Bronchial epithelial cell (primary cell): Measurements from ENCODE around the gene FBXO36. TPM values are rescaled to one million over a fixed set of nuclear protein-coding genes. Genes with fewer than 3 reads are reported as not detected.

Experiments
- DNase-seq: peaks from one replicate; pipeline ENCODE4 v3.0.0-alpha.2; 2010; ENCODE audit warnings: low read depth
- FAIRE-seq: peaks from 2 replicates; lab custom pipeline; 2011; peaks lifted over from hg19 to GRCh38; lab: Jason Lieb, UNC
- H3K27me3 ChIP-seq: 2 replicates; pipeline ENCODE4 v1.5.1; 2011; ENCODE audit warnings: low read length; ENCODE audit not compliant: control insufficient read depth, insufficient read depth
- H3K36me3 ChIP-seq: 2 replicates; pipeline ENCODE4 v1.5.1; 2011; ENCODE audit warnings: low read length; ENCODE audit not compliant: control insufficient read depth, insufficient read depth
- H3K4me3 ChIP-seq: 2 replicates; pipeline ENCODE4 v1.5.1; 2011; ENCODE audit warnings: mild to moderate bottlenecking, low read depth, low read length, control low read depth
- CTCF ChIP-seq: IDR thresholded peaks from 2 replicates; pipeline ENCODE4 v1.5.1; 2011; ENCODE audit warnings: mild to moderate bottlenecking, moderate library complexity, low read length, control low read depth, inconsistent platforms; ENCODE audit not compliant: insufficient read depth, severe bottlenecking
- total RNA-seq: library from RNA; depleted of rRNA; stranded (reverse); fragments of >200 nt; gene quantifications from 2 replicates; pipeline ENCODE4 v1.2.1, GENCODE V29; 2014

Gene FBXO36
- 3.4 and 4.2 TPM in 2 replicates for total RNA-seq

DNA sequence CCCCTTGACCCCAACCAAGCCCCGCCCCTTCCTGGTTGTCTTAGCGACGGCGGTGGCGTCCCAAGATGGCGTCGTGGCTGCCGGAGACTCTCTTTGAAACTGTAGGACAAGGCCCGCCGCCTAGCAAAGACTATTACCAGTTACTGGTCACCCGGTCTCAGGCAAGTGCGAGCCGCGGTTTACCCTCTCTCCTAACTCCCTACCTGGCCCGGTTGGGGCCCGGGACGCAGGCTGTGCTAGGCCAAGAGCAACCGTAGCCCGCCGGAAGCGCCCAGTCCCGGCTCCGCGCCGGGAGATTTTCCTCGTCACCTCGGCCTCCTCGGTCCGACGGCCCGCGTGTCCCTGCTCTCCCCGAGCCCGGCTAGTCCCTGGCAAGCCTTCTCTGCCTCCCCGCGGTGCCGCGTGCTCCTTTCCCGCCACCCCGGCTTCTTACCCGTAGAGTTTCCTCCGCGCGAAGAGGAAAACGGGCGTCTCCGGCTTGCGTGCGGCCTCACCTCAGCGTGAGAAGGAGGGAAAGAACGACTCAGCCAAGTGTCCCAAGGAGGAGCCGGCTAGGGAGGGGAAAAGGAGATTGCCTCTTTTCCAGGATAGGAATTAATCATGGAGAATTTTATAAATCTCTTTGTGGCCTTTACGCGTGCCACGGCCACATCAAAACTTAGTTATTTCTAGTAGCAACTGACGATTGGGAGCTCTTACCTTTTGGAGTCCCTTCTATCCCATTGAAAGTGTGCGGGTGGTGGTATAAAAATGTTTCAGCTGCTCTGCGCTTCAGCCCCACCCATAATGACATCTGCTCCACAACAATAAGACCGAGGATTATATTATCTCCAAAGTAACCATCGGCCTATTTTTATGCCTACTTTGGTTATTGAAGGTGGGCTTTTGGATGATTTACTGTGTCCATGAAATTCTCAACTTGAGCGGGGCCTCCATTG is at the start of gene FBXO36:
Gene FBXO36 (plus strand): TSS at position 55 of the 938 bp plus-strand sequence. CDS start 11 bp downstream, at position 66.
- Histone ChIP-seq H3K36me3 (no peaks in the 10 kb centered on the region), H3K27me3 (no peaks in the 10 kb centered on the region), H3K4me3 (peak within 1 kb of the TSS; percentile 94)
- FAIRE-seq, result no peak
- peak; percentile 68 for DNase-seq
- TF ChIP-seq CTCF, result no peak

GRCh38 chr2:229873123-229873581 is 49.2 kb upstream of the FBXO36 start:
- Histone ChIP-seq H3K4me3 (no peak overlapping the region), H3K36me3 (peaks cover 2% of the 10 kb centered on the region), H3K27me3 (no peaks in the 10 kb centered on the region)
- DNase-seq (no peak), FAIRE-seq (no peak)
- no peak for TF ChIP-seq CTCF

DNA sequence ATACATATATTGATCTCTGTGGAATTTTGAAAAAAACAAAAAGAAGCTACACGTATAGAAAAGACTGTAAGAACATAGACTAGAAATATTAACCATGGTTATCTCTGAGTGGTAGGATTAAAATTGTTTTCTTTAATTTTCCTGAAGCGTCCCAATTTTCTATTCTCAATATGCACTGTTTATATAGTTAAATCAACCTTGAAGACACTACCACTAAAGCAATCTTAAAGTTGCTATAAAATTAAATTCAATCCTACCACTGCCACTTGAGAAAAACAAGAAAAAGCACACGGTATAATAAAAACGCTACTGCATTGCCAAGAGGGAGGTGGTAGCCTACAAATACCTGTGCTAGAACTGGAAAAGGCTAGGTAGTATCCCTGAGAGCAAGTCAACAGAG is 47.7 kb upstream of the FBXO36 start:
- DNase-seq (no peak), FAIRE-seq (no peak)
- Histone ChIP-seq H3K27me3 (no peaks in the 10 kb centered on the region), H3K36me3 (peaks cover 5% of the 10 kb centered on the region), H3K4me3 (no peak overlapping the region)
- TF ChIP-seq CTCF, result no peak

DNA sequence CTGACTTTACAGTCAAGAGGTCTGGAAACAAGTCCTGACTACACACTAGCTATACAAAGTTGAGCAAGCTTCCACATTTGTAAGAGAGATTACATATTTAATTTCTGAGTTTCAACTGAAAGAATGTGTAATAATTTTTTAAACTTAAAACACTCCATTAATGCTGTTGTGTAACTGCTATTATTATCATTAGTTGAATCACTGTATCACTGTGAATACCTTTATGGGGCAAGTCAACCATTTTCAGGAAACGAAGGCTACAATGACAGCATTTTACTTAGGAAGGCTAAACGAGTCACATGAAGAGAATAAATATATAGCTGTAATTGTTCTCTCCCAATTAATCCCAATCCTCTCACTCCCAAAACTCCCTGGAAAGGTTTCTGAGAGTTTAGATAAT is 46.8 kb upstream of the FBXO36 start:
- H3K27me3 ChIP-seq, result no peaks in the 10 kb centered on the region
- peak; percentile 51 for DNase-seq
- FAIRE-seq, result no peak
- TF ChIP-seq CTCF, result no peak
- H3K4me3 ChIP-seq, result no peak overlapping the region
- peaks cover 4% of the 10 kb centered on the region for H3K36me3 ChIP-seq

- DNase-seq (peak; percentile 56), FAIRE-seq (no peak)
- no peak for TF ChIP-seq CTCF
- Histone ChIP-seq H3K27me3 (no peaks in the 10 kb centered on the region), H3K36me3 (peaks cover 4% of the 10 kb centered on the region), H3K4me3 (no peak overlapping the region)
Observed at GRCh38 chr2:229879191-229879950, 42.9 kb upstream of the FBXO36 start.
